CD14-positive monocyte (primary cell): ENCODE data around the gene UBXN7. TPM values are rescaled to one million over a fixed set of nuclear protein-coding genes. Genes with fewer than 3 reads are reported as not detected.
"Not testable (repeated sequence)": the region's sequence is repeated elsewhere in the genome, so short reads cannot be mapped to it uniquely, and the experiment has no call there.

Experiments
- DNase-seq, 3 donors: peaks; one replicate each; pipeline ENCODE4 v3.0.0-alpha.2; 2011 to 2022
- H2AFZ ChIP-seq: 2 replicates; pipeline ENCODE4 v1.6.0; 2012; ENCODE audit warnings: mild to moderate bottlenecking, low read depth, low read length, inconsistent platforms; ENCODE audit not compliant: insufficient read depth, poor library complexity, severe bottlenecking
- H3K27ac ChIP-seq, 2 donors: 1 replicate in 1 of 2; 2 replicates in 1 of 2; pipeline ENCODE4 v1.5.1; 2012 to 2013; ENCODE audit warnings: low read length in 2 of 2, control low read depth in 1 of 2, inconsistent platforms in 1 of 2, low read depth in 1 of 2, mild to moderate bottlenecking in 1 of 2
- H3K27me3 ChIP-seq, 2 donors: one replicate each; pipeline versions ENCODE4 v1.6.0 to v1.6.1; 2011 to 2013; ENCODE audit warnings: low read length in 2 of 2; ENCODE audit not compliant: control insufficient read depth in 2 of 2, insufficient read depth in 2 of 2
- H3K36me3 ChIP-seq, 2 donors: replicated peaks in 1 of 2; 1 replicate in 1 of 2; 2 replicates in 1 of 2; pipeline versions ENCODE4 v1.5.1 to v1.6.1; 2012 to 2013; ENCODE audit warnings: low read length in 2 of 2, control low read depth in 1 of 2, inconsistent platforms in 1 of 2, mild to moderate bottlenecking in 1 of 2; ENCODE audit not compliant: insufficient read depth in 2 of 2, control insufficient read depth in 1 of 2
- H3K4me1 ChIP-seq, 2 donors: 1 replicate in 1 of 2; 2 replicates in 1 of 2; pipeline versions ENCODE4 v1.5.1 to v1.6.1; 2012 to 2013; ENCODE audit warnings: low read length in 2 of 2, control low read depth in 1 of 2, inconsistent platforms in 1 of 2, mild to moderate bottlenecking in 1 of 2, moderate library complexity in 1 of 2; ENCODE audit not compliant: insufficient read depth in 2 of 2, control insufficient read depth in 1 of 2
- H3K4me2 ChIP-seq: replicated peaks from 2 replicates; pipeline ENCODE3; 2012; ENCODE audit warnings: low read length, moderate library complexity, mild to moderate bottlenecking; ENCODE audit not compliant: poor library complexity, severe bottlenecking; ENCODE audit errors: extremely low read depth
- H3K4me3 ChIP-seq, 3 experiments: fragments of 200-600 bp in 1 of 3; sonication (generic) in 1 of 3; replicated peaks in 1 of 3; 1 replicate in 2 of 3; 2 replicates in 1 of 3; pipeline ENCODE4 v1.5.1; 2011 to 2013; ENCODE audit warnings: low read length in 3 of 3, mild to moderate bottlenecking in 3 of 3, control low read depth in 2 of 3, low read depth in 2 of 3, inconsistent platforms in 1 of 3, moderate library complexity in 1 of 3
- H3K79me2 ChIP-seq: 2 replicates; pipeline ENCODE4 v1.6.0; 2012; ENCODE audit warnings: mild to moderate bottlenecking, control low read depth, inconsistent platforms, low read length, moderate library complexity; ENCODE audit not compliant: insufficient read depth
- H3K9ac ChIP-seq: 2 replicates; pipeline ENCODE4 v1.6.0; 2017; ENCODE audit warnings: low read length, mild to moderate bottlenecking; ENCODE audit not compliant: insufficient read depth, poor library complexity, severe bottlenecking
- H3K9me3 ChIP-seq, 2 donors: replicated peaks in 1 of 2; 1 replicate in 1 of 2; 2 replicates in 1 of 2; pipeline versions ENCODE4 v1.5.1 to v1.6.1; 2012 to 2013; ENCODE audit warnings: low read length in 2 of 2, control low read depth in 1 of 2; ENCODE audit not compliant: control insufficient read depth in 1 of 2, insufficient read depth in 1 of 2
- H4K20me1 ChIP-seq: 2 replicates; pipeline ENCODE4 v1.6.0; 2012; ENCODE audit warnings: mild to moderate bottlenecking, low read length, control low read depth, moderate library complexity; ENCODE audit not compliant: insufficient read depth
- H3K27ac Mint-ChIP-seq, 7 donors: one replicate each; pipeline ENCODE4 v1.8.0; 2020; ENCODE audit warnings: mild to moderate bottlenecking in 7 of 7, mixed read lengths in 7 of 7, moderate library complexity in 6 of 7, inconsistent platforms in 2 of 7
- H3K27me3 Mint-ChIP-seq, 3 donors: one replicate each; pipeline ENCODE4 v1.8.0; 2021 to 2022; ENCODE audit warnings: low read depth in 3 of 3, mild to moderate bottlenecking in 3 of 3, mixed read lengths in 3 of 3, moderate library complexity in 3 of 3, inconsistent platforms in 1 of 3
- H3K36me3 Mint-ChIP-seq, 2 donors: one replicate each; pipeline ENCODE4 v1.8.0; 2020; ENCODE audit warnings: mixed read lengths in 2 of 2, inconsistent platforms in 1 of 2, mild to moderate bottlenecking in 1 of 2
- H3K4me1 Mint-ChIP-seq: one replicate; pipeline ENCODE4 v1.8.0; 2020; ENCODE audit warnings: mild to moderate bottlenecking, mixed read lengths
- H3K4me3 Mint-ChIP-seq, 2 donors: one replicate each; pipeline ENCODE4 v1.8.0; 2020; ENCODE audit warnings: mild to moderate bottlenecking in 2 of 2, mixed read lengths in 2 of 2, moderate library complexity in 1 of 2
- H3K9me3 Mint-ChIP-seq, 7 donors: one replicate each; pipeline ENCODE4 v1.8.0; 2020 to 2022; ENCODE audit warnings: mixed read lengths in 7 of 7, mild to moderate bottlenecking in 6 of 7, moderate library complexity in 6 of 7, inconsistent platforms in 2 of 7
- WGBS: methylation state at CpG from one replicate; pipeline ENCODE4 v1.1.5; 2013; ENCODE audit warnings: missing lambda C conversion rate; ENCODE audit not compliant: insufficient coverage; 5-methylcytosine and 5-hydroxymethylcytosine counted together
- intact Hi-C, 2 donors: fragments of 100-400 bp; cut with micrococcal nuclease; formaldehyde crosslinking; loops; one replicate each; pipeline versions ENCODE4 v1.15.0 to v1.15.1; 2023
- polyA plus RNA-seq, 3 donors: library from polyadenylated mRNA; depleted of rRNA in 1 of 3; unstranded in 2 of 3; stranded (reverse) in 1 of 3; fragments of 300-500 nt in 2 of 3; fragments of >200 nt in 1 of 3; fragmentation: Illumina TruSeq in 2 of 3; gene quantifications; 1 replicate in 2 of 3; 2 replicates in 1 of 3; pipeline ENCODE4 v1.2.3, GENCODE V29; 2012 to 2021
- TF ChIP-seq, protein P1 (sequence below): fragments of 200-600 bp; IDR thresholded peaks from one replicate; pipeline ENCODE4 v1.8.0; 2022; ENCODE audit warnings: antibody characterized with exemption, mild to moderate bottlenecking

Gene UBXN7
- polyA plus RNA-seq, 3 donors: 10.5 to 15.8 (median 13.6) TPM

- Histone ChIP-seq H3K4me1 (peaks cover 8 to 9% of the 10 kb centered on the region in 2 donors), H4K20me1 (no peaks in the 10 kb centered on the region), H3K27ac (no peak overlapping the region), H3K36me3 (no peaks in the 10 kb centered on the region), H3K4me3 (no peak overlapping the region), H2AFZ (no peak overlapping the region), H3K27me3 (no peaks in the 10 kb centered on the region), H3K9ac (no peak overlapping the region), H3K4me2 (no peak overlapping the region), H3K9me3 (no peaks in the 10 kb centered on the region), H3K79me2 (no peaks in the 10 kb centered on the region)
- TF ChIP-seq, protein P1, sequence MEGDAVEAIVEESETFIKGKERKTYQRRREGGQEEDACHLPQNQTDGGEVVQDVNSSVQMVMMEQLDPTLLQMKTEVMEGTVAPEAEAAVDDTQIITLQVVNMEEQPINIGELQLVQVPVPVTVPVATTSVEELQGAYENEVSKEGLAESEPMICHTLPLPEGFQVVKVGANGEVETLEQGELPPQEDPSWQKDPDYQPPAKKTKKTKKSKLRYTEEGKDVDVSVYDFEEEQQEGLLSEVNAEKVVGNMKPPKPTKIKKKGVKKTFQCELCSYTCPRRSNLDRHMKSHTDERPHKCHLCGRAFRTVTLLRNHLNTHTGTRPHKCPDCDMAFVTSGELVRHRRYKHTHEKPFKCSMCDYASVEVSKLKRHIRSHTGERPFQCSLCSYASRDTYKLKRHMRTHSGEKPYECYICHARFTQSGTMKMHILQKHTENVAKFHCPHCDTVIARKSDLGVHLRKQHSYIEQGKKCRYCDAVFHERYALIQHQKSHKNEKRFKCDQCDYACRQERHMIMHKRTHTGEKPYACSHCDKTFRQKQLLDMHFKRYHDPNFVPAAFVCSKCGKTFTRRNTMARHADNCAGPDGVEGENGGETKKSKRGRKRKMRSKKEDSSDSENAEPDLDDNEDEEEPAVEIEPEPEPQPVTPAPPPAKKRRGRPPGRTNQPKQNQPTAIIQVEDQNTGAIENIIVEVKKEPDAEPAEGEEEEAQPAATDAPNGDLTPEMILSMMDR: no peak
- Mint-ChIP-seq H3K27me3 (peaks cover 0 to 2% (median 0%) of the 10 kb centered on the region in 3 donors), H3K4me3 (no peak overlapping the region), H3K4me1 (peaks cover 11% of the 10 kb centered on the region), H3K36me3 (peaks cover 0 to 11% of the 10 kb centered on the region in 2 donors), H3K27ac (no peak overlapping the region), H3K9me3 (no peaks in the 10 kb centered on the region)
- no peak for DNase-seq
- intact Hi-C loops: no loop called here
- 92% methylated on average over 6 of the region's 6 CpGs for WGBS
Measured at GRCh38 chr3:196454935-196455334, 22.7 kb upstream of the UBXN7 start.

DNA sequence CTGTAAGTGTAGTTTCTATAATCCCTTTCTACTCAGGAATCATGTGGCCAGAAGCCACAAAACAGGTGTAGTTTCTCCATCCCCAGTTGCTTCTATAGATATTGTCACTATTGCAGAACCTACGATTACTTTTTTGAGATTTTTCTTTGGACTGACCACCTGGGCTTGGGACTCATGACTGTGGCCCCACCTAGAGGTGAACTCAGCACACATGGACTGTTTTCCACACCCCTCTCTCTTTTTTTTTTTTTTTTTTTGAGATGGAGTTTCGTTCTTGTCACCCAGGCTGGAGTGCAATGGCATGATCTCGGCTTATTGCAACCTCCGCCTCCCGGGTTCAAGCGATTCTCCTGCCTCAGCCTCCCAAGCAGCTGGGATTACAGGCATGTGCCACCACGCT, 13.2 kb upstream of the UBXN7 start:
- H3K9ac ChIP-seq, intact Hi-C loops, H3K4me2 ChIP-seq, H3K36me3 ChIP-seq, H4K20me1 ChIP-seq, H3K79me2 ChIP-seq, H3K9me3 Mint-ChIP-seq, H3K27ac ChIP-seq, H3K4me3 ChIP-seq, H3K36me3 Mint-ChIP-seq, H3K4me1 ChIP-seq, H2AFZ ChIP-seq, H3K4me3 Mint-ChIP-seq, H3K9me3 ChIP-seq, H3K27me3 Mint-ChIP-seq, H3K27me3 ChIP-seq: not testable (repeated sequence)
- Mint-ChIP-seq H3K27ac (peak overlapping the region in 1 of 7 donors; percentile 54), H3K4me1 (peaks cover 14% of the 10 kb centered on the region)
- peak in 1 of 3 donors; percentile 50 for DNase-seq
- WGBS: 100% methylated on average over 2 of the region's 7 CpGs
